ENCODE results near the gene UBE2O.

UBE2O gene

GRCh38 chr17:76484228-76484725, 31.3 kb upstream of the UBE2O start:
- DNase-seq = no peak

- no peak for DNase-seq
Measured at GRCh38 chr17:76481071-76481655, 28.2 kb upstream of the UBE2O start.

- DNase-seq = no peak
Measured at GRCh38 chr17:76480632-76481031, 27.7 kb upstream of the UBE2O start.

- DNase-seq = no peak
Measured at GRCh38 chr17:76479515-76480060, 26.6 kb upstream of the UBE2O start.

- DNase-seq = no peak
Measured at GRCh38 chr17:76478730-76479514, 26.0 kb upstream of the UBE2O start.

- DNase-seq = no peak
Measured at GRCh38 chr17:76478097-76478496, 25.1 kb upstream of the UBE2O start.

GRCh38 chr17:76477576-76477975, 24.6 kb upstream of the UBE2O start:
- no peak for DNase-seq

- DNase-seq = no peak
Measured at GRCh38 chr17:76476736-76477135, 23.8 kb upstream of the UBE2O start.

GRCh38 chr17:76475302-76475701, 22.4 kb upstream of the UBE2O start:
- DNase-seq = no peak

- no peak for DNase-seq
Measured at GRCh38 chr17:76474894-76475293, 21.9 kb upstream of the UBE2O start.

- DNase-seq = no peak
Measured at GRCh38 chr17:76474238-76474637, 21.3 kb upstream of the UBE2O start.

- no peak for DNase-seq
Measured at GRCh38 chr17:76473541-76473985, 20.6 kb upstream of the UBE2O start.

- no peak for DNase-seq
Measured at GRCh38 chr17:76472726-76473125, 19.8 kb upstream of the UBE2O start.

GRCh38 chr17:76472258-76472645, 19.3 kb upstream of the UBE2O start:
- no peak for DNase-seq

- no peak for DNase-seq
Measured at GRCh38 chr17:76471498-76472257, 18.7 kb upstream of the UBE2O start.

GRCh38 chr17:76469991-76470739, 17.2 kb upstream of the UBE2O start:
- DNase-seq = no peak

- no peak for DNase-seq
Measured at GRCh38 chr17:76469076-76469990, 16.4 kb upstream of the UBE2O start.

GRCh38 chr17:76468634-76469010, 15.7 kb upstream of the UBE2O start:
- no peak for DNase-seq

GRCh38 chr17:76467809-76468633, 15.1 kb upstream of the UBE2O start:
- no peak for DNase-seq

GRCh38 chr17:76467366-76467765, 14.4 kb upstream of the UBE2O start, which contains the start of gene AANAT:
Gene AANAT (plus strand): TSS chr17:76467603. CDS start chr17:76468747, 1,144 bp downstream.
- DNase-seq = no peak

- DNase-seq = no peak
Measured at GRCh38 chr17:76466775-76467130, 13.8 kb upstream of the UBE2O start.
